Pancreas (tissue), 10 donors: ENCODE measurements around the gene SNRNP48. TPM values are rescaled to one million over a fixed set of nuclear protein-coding genes. Genes with fewer than 3 reads are reported as not detected.

Experiments used
- ATAC-seq, 4 donors: fragments of 200-7000 bp; cut with Tn5 transposase; one replicate each; pipeline versions ENCODE4 v1.8.0 to v1.9.1; 2020; ENCODE audit warnings: mild to moderate bottlenecking in 4 of 4, moderate library complexity in 4 of 4
- DNase-seq, 6 donors: peaks; one replicate each; pipeline ENCODE4 v3.0.0-alpha.2; 2020
- FAIRE-seq: peaks from 2 replicates; lab custom pipeline; 2012; peaks lifted over from hg19 to GRCh38; lab: Jason Lieb, UNC
- H3K27ac ChIP-seq, 4 donors: fragments of 200-600 bp; sonication (generic); 1 replicate in 3 of 4; 2 replicates in 1 of 4; pipeline versions ENCODE4 v1.5.0 to v1.8.0; 2020
- H3K27me3 ChIP-seq, 4 donors: fragments of 200-600 bp; one replicate each; pipeline ENCODE4 v1.8.0; 2021
- H3K36me3 ChIP-seq, 3 donors: fragments of 200-600 bp; sonication (generic) in 1 of 3; one replicate each; pipeline versions ENCODE4 v1.5.0 to v1.8.0; 2020 to 2021
- H3K4me1 ChIP-seq, 3 donors: fragments of 200-600 bp; one replicate each; pipeline ENCODE4 v1.8.0; 2021
- H3K4me3 ChIP-seq, 4 donors: fragments of 200-600 bp; sonication (generic) in 2 of 4; one replicate each; pipeline versions ENCODE4 v1.5.0 to v1.8.0; 2020 to 2021
- H3K9me3 ChIP-seq, 4 donors: fragments of 200-600 bp; one replicate each; pipeline ENCODE4 v1.8.0; 2021
- WGBS, 2 donors: extraction: QIAGEN DNeasy Blood & Tissue Kit; methylation state at CpG; one replicate each; pipeline ENCODE4 v1.1.7; 2013; 5-methylcytosine and 5-hydroxymethylcytosine counted together
- intact Hi-C, 3 donors: fragments of 100-400 bp; cut with DNase I; formaldehyde crosslinking; loops; one replicate each; pipeline versions ENCODE4 v1.11.1 to v1.14.2; 2022
- polyA plus RNA-seq, 2 donors: library from polyadenylated mRNA; stranded (reverse); fragments of 200-250 nt; gene quantifications; one replicate each; pipeline ENCODE4 v1.2.3, GENCODE V29; 2013
- total RNA-seq, 6 donors: library from RNA; stranded (reverse); fragmentation: NEBNext Ultra II Directional in 4 of 6; extraction: Animal tissue kit (Norgen Biotek cat#: 25700) in 4 of 6; gene quantifications; one replicate each; pipeline versions ENCODE4 v1.2.1 to v1.2.4, GENCODE V29; 2021 to 2023
- TF ChIP-seq, protein P1 (sequence below), 4 donors: fragments of 200-600 bp; sonication (generic) in 3 of 4; IDR thresholded peaks; one replicate each; pipeline versions ENCODE4 v1.5.0 to v1.8.0; 2021; ENCODE audit warnings: antibody characterized with exemption in 4 of 4
- donor health status: healthy with polysubstance abuse.
- donor health status: DM: no; HTN: no; CAD: no; lungs with moderate emphysema.
- donor health status: DM: no; HTN: no; CAD: no.
- donor health status: control.
- donor health status: control.
- donor health status: Bipolar disorder and iron deficiency.
- donor health status: DM: yes; HTN: yes; CAD: no.
- donor health status: DM: no; HTN: no; CAD: no.
- donor health status: DM: no; HTN: no; CAD: no.
- donor health status: DM: yes; HTN: yes; CAD: no.

SNRNP48 gene
- total and polyA plus RNA-seq, 8 donors = 3.2 to 8.1 (median 4.8) TPM

DNA sequence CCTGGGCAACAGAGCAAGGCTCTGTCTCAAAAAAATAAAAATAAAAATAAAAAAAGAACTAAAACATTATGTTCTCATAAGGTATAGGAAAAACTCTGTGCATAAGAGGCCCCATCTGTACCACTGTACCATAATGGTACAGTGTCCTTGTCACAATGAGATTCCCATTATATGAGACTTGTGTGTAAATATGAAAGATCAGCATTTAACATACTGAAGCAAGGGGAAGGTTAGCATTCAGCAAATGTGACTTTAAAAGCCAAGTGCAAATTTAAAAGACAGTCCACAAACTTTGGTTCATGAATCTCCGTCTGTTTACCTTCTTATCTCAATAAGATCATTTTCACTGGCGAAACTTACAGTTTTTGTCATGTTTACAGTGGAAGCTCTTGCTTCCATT lies 32.3 kb upstream of the SNRNP48 start:
- WGBS, 2 donors = 72 to 76% methylated on average over 2 of the region's 2 CpGs
- Histone ChIP-seq H3K27ac (no peak overlapping the region), H3K9me3 (no peaks in the 10 kb centered on the region), H3K36me3 (peaks cover 6 to 49% (median 7%) of the 10 kb centered on the region in 3 donors), H3K4me3 (no peak overlapping the region), H3K27me3 (no peaks in the 10 kb centered on the region), H3K4me1 (peaks cover 31 to 38% (median 33%) of the 10 kb centered on the region in 3 donors)
- intact Hi-C loops = no loop called here
- no peak for ATAC-seq
- TF ChIP-seq, protein P1, sequence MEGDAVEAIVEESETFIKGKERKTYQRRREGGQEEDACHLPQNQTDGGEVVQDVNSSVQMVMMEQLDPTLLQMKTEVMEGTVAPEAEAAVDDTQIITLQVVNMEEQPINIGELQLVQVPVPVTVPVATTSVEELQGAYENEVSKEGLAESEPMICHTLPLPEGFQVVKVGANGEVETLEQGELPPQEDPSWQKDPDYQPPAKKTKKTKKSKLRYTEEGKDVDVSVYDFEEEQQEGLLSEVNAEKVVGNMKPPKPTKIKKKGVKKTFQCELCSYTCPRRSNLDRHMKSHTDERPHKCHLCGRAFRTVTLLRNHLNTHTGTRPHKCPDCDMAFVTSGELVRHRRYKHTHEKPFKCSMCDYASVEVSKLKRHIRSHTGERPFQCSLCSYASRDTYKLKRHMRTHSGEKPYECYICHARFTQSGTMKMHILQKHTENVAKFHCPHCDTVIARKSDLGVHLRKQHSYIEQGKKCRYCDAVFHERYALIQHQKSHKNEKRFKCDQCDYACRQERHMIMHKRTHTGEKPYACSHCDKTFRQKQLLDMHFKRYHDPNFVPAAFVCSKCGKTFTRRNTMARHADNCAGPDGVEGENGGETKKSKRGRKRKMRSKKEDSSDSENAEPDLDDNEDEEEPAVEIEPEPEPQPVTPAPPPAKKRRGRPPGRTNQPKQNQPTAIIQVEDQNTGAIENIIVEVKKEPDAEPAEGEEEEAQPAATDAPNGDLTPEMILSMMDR (IDR thresholded peaks at IDR 0.05) = no peak
- no peak for FAIRE-seq
- no peak for DNase-seq

DNA sequence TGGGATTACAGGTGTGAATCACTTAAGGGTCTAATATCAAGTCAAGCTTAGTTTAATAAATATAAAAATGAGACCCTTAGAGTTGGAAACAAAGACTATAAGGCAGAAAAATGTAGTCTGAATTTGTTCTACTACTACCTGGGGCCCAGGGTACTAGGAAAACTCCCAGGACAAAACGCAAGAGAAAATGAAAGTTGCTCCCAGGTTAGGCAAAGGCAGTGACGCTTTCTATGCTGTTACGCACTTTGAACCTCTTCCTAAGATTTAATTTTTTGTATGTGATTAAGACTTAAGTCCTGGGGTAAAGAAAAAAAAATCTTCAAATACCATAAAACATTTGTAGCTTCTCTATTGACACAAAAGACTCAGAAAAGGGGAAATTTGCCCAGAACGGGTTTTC lies 31.2 kb upstream of the SNRNP48 start:
- H3K9me3 ChIP-seq = no peaks in the 10 kb centered on the region
- ATAC-seq (no peak), FAIRE-seq (no peak), DNase-seq (no peak)
- WGBS, 2 donors = 90 to 91% methylated on average over 4 of the region's 4 CpGs
- peak overlapping the region in 2 of 4 donors; percentile 75 to 76 for H3K27ac ChIP-seq
- peaks cover 6 to 61% (median 9%) of the 10 kb centered on the region in 3 donors for H3K36me3 ChIP-seq
- TF ChIP-seq, protein P1 (IDR thresholded peaks at IDR 0.05) = no peak
- H3K4me1 ChIP-seq = peaks cover 21 to 28% (median 25%) of the 10 kb centered on the region in 3 donors
- no peak overlapping the region for H3K4me3 ChIP-seq
- H3K27me3 ChIP-seq = no peaks in the 10 kb centered on the region
- intact Hi-C loops = no loop called here

DNA sequence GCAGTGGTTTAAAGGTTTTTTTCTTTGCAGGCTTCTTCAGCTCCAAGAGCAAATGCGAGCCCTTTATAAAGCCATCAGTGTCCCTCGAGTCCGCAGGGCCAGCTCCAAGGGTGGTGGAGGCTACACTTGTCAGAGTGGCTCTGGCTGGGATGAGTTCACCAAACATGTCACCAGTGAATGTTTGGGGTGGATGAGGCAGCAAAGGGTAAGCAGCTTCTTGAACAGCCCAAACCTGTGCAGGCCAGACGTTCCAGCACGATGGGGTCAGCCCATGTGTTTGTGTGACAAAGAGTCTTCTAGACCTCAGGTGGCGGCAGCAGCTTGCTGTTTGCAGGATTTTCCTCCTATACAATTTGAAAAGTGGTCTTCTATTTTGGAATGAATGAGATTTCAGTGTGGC lies 30.8 kb upstream of the SNRNP48 start:
- Histone ChIP-seq H3K4me1 (peaks cover 20 to 27% (median 24%) of the 10 kb centered on the region in 3 donors), H3K36me3 (peaks cover 6 to 65% (median 9%) of the 10 kb centered on the region in 3 donors), H3K9me3 (no peaks in the 10 kb centered on the region), H3K27me3 (no peaks in the 10 kb centered on the region), H3K27ac (peak overlapping the region in 3 of 4 donors; percentile 8 to 76 (median 75)), H3K4me3 (no peak overlapping the region)
- no peak for DNase-seq
- no peak for ATAC-seq
- intact Hi-C loops = no loop called here
- no peak for FAIRE-seq
- WGBS, 2 donors = 89 to 90% methylated on average over 6 of the region's 6 CpGs
- TF ChIP-seq, protein P1 (IDR thresholded peaks at IDR 0.05) = no peak

DNA sequence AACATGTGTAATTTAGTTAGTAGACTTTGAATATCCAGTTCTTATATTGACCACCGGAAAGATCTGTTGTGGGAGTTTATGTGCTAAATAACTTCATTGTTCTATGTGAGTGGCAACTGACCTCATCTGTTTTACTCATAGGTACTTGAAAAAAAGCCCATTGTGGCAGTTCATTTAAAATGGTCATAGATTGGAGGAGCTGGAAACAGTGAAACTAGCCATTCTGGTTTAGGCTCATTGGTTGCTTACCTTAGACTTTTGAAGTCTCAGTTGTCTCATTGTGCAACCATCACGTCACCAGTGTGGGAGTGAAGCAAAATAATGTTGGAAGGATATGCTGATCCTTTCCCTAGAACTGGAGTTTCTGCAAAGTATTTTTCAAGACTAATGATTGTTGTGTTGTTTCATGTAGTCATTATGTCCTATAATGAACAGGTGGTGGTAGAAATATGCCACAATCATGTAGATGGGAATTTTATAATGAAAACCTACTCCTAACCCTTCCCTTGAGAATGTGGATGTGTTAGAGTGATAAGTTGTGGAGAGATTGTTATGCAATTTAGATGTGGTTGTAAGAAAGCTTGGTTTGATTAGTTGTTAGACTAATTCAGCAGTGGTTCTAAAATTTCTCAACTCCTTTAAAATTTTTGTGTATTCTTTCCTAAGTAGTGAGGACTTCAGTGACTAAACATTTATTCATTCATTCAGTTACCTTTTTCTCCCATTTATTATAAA lies 30.2 kb upstream of the SNRNP48 start:
- Histone ChIP-seq H3K27me3 (no peaks in the 10 kb centered on the region), H3K4me1 (peaks cover 14 to 22% (median 17%) of the 10 kb centered on the region in 3 donors), H3K27ac (peak overlapping the region in 3 of 4 donors; percentile 8 to 76 (median 75)), H3K9me3 (no peaks in the 10 kb centered on the region), H3K36me3 (peaks cover 6 to 71% (median 9%) of the 10 kb centered on the region in 3 donors), H3K4me3 (no peak overlapping the region)
- no peak for FAIRE-seq
- 45 to 46% methylated on average over 2 of the region's 2 CpGs for WGBS, 2 donors
- no peak for ATAC-seq
- intact Hi-C loops = no loop called here
- DNase-seq = no peak
- TF ChIP-seq, protein P1 (IDR thresholded peaks at IDR 0.05) = no peak
